Inflammatory macrophage treated with lipopolysaccharide for 4 hours (primary cell): ENCODE measurements around the gene USP33.
"Not testable (repeated sequence)": the region's sequence is repeated elsewhere in the genome, so short reads cannot be mapped to it uniquely, and the experiment has no call there.

Experiments
- DNase-seq: peaks from one replicate; pipeline ENCODE4 v3.0.0-alpha.2; 2020

Gene USP33

DNA sequence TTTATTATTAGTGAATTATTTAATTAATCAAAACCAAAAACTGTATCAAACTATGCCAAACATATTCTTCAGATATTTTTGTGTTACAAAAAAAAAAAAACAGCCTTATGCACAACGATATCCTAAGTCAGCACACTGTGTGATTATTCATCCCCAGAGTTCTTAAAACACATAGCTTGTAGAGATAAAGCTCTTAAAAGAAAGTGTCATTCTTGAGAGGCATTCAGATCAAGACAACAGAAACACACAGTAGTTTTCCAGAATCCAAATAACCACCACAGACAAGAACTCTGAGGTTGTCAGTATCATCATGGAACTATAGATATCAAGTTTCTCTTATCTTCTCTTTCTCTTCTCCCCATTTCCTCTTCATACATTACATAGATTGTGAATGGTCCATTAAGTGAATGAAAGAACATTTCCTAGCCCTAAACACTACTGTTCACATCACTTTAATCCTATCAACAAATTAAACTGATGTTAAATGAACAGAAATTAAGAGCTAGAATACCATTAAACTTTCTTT, 90.7 kb downstream of the USP33 start:
- no peak for DNase-seq

DNA sequence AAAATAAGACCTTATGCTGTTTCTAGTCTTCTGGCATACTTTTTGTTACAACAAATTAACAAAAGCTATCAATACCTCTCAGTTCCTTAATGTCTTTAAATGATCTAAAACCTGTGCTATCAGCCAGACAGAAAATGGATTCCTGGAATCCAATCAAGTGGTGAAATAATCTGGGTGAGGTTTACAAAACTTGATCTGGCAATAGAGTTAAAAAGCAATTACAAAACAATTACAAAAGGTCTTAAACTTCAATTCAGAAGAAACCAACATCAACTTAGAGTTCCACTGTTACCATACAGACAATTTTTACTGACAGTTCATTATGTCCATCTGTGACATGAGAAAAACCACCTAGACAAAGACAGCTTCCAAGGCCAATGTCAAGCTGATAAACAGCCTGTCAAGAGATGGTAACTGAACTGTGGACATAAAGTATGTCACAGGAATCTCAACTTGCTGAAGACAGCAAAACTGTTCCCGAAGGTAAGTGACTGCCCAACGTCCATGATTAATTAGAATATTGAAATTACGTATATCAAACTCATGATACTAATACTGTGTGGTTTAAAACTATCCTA, 94.6 kb downstream of the USP33 start:
- no peak for DNase-seq

GRCh38 chr1:77661696-77662095, 98.0 kb downstream of the USP33 start:
- DNase-seq = no peak

DNA sequence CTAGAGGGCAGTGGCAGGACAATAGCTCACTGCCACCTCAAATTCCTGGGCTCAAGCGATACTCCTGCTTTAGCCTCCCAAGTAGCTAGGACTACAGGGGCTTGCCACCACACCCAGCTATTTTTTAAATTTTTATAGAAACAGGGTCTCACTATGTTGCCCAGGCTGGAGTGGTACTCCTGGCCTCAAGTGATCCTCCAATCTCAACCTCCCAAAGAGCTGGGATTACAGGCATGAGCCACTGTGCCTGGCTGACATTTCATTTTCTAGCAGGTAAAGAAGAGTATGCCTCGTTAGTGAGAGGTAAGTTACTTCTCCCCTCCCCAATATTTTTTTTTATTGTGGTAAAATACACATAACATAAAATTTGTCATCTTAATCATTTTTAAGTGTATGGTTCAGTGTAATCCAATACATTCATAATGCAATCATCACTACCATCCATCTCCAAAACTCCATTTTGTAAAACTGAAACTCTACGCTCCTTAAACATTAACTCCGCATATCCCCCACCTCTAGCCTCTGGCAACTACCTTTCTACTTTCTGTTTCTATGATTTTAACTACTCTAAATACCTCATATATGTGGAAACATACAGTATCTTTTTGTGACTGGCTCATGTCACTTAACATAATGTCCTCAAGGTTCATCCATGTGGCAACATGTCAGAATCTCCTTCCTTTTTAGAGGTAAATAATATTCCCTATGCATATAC, 99.6 kb downstream of the USP33 start:
- no peak for DNase-seq

DNA sequence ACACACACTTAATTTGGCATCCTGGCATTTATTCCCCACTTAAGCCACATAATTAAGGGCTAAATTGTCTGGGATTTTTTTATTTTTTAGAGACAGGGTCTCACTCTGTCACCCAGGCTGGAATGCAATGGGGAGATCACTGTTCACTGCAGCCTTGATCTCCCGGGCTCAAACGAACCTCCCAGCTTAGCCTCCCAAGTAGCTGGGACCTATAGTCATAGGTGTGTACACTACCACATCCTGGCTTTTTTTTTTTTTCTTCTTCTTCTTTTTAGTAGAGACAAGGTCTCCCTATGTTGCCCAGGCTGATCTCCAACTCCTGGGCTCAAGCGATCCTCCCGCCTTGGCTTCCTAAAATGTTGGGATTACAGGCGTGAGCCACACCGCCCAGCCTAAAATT, 101.4 kb downstream of the USP33 start:
- no peak for DNase-seq

- DNase-seq = no peak
Observed at GRCh38 chr1:77655431-77655974, 104.1 kb downstream of the USP33 start.

DNA sequence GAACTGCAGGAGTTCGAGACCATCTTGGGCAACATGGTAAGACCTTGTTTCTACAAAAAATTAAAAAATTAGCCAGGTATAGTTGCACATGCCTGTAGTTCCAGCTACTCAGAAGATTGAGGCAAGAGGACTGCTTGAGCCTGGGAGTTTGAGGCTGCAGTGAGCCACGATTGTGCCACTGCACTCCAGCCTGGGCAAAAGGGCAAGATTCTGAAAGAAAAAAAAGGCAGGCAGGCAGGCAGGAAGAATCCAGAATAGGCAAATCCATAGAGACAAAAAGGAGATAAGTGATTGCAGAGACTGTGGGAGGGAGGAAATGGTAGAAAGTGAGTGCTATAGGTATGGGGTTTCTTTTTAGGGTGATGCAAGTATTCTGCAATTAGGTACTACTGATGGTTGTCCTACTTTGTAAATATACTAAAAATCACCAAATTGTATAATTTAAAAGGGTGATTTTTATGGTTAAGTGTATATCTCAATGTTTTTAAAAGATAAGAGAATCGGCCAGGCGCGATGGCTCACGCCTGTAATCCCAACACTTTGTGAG, 106.6 kb downstream of the USP33 start:
- DNase-seq = no peak

- DNase-seq = no peak
Observed at GRCh38 chr1:77652268-77652667, 107.4 kb downstream of the USP33 start.

GRCh38 chr1:77649127-77649526, 110.5 kb downstream of the USP33 start:
- DNase-seq = no peak

DNA sequence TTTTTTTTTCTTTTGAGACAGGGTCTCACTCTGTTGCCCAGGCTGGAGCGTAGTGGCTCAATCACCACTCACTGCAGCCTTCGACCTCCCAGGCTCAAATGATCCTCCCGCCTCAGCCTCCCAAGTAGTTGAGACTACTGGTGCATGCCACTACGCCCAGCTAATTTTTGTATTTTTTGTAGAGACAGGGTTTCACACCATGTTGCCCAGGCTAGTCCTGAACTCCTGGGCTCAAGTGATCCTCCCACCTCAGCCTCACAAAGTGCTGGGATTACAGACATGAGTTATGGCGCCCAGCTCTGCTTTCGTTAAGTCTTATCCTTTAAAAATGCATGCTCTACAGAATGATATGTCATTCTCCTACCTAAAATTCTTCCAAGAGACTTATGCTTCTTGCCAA, 113.4 kb downstream of the USP33 start:
- DNase-seq = not testable (repeated sequence)
